H1 (cell line): ENCODE data around the gene MAGI1. TPM values are rescaled to one million over a fixed set of nuclear protein-coding genes. Genes with fewer than 3 reads are reported as not detected.

Source experiments
- CTCF ChIA-PET: fragments of 300-600 bp; sonication (Branson Sonifier 250); formaldehyde crosslinking; loops from one replicate; lab custom pipeline; 2021; ENCODE audit not compliant: partially characterized antibody; lab: Charles Lee
- POLR2A ChIA-PET: fragments of 300-600 bp; sonication (Branson Sonifier 250); formaldehyde crosslinking; loops from one replicate; lab custom pipeline; 2021; ENCODE audit warnings: inconsistent platforms; ENCODE audit not compliant: partially characterized antibody; lab: Charles Lee
- DNase-seq, 2 experiments: peaks; one replicate each; pipeline versions ENCODE4 v3.0.0 to v3.0.0-alpha.2; 2010 to 2022; ENCODE audit warnings: low spot score in 2 of 2, low read depth in 1 of 2, mixed read lengths in 1 of 2
- FAIRE-seq: peaks from 2 replicates; lab custom pipeline; 2011; peaks lifted over from hg19 to GRCh38; lab: Jason Lieb, UNC
- H2AFZ ChIP-seq: 2 replicates; pipeline ENCODE4 v1.8.1; 2012; ENCODE audit warnings: low read length, inconsistent platforms
- H2AK5ac ChIP-seq: 2 replicates; pipeline ENCODE4 v1.6.1; 2013; ENCODE audit warnings: low read depth, low read length
- H2BK120ac ChIP-seq: replicated peaks from 2 replicates; pipeline ENCODE3; 2013; ENCODE audit warnings: low read depth, low read length, inconsistent platforms
- H2BK12ac ChIP-seq: 2 replicates; pipeline ENCODE4 v1.6.1; 2013; ENCODE audit warnings: low read depth, low read length
- H2BK15ac ChIP-seq: 2 replicates; pipeline ENCODE4 v1.6.1; 2013; ENCODE audit warnings: low read length
- H2BK20ac ChIP-seq: 2 replicates; pipeline ENCODE4 v1.6.1; 2013; ENCODE audit warnings: low read length
- H2BK5ac ChIP-seq: 2 replicates; pipeline ENCODE4 v1.6.1; 2013; ENCODE audit warnings: low read depth, low read length
- H3K14ac ChIP-seq: 2 replicates; pipeline ENCODE4 v1.6.1; 2013; ENCODE audit warnings: inconsistent platforms; ENCODE audit not compliant: insufficient read length
- H3K18ac ChIP-seq: 2 replicates; pipeline ENCODE4 v1.6.1; 2013; ENCODE audit warnings: low read length; ENCODE audit errors: extremely low read depth
- H3K23ac ChIP-seq: 2 replicates; pipeline ENCODE4 v1.6.1; 2013; ENCODE audit warnings: inconsistent platforms; ENCODE audit not compliant: insufficient read length
- H3K23me2 ChIP-seq: 2 replicates; pipeline ENCODE4 v1.6.1; 2013; ENCODE audit warnings: low read depth, low read length
- H3K27ac ChIP-seq: 2 replicates; pipeline ENCODE4 v1.6.1; 2011; ENCODE audit warnings: low read depth, low read length, inconsistent platforms
- H3K27me3 ChIP-seq, 4 experiments: replicated peaks in 1 of 4; 1 replicate in 1 of 4; 2 replicates in 3 of 4; pipeline versions ENCODE4 v1.6.1 to v1.8.1; 2011 to 2013; ENCODE audit warnings: low read length in 3 of 4, mild to moderate bottlenecking in 3 of 4, inconsistent platforms in 2 of 4, mixed read lengths in 2 of 4, moderate library complexity in 1 of 4; ENCODE audit not compliant: control insufficient read depth in 3 of 4, insufficient read depth in 3 of 4; ENCODE audit errors: extremely low read depth in 1 of 4
- H3K36me3 ChIP-seq, 4 experiments: 2 replicates each; pipeline versions ENCODE4 v1.6.1 to v1.8.1; 2011 to 2013; ENCODE audit warnings: mild to moderate bottlenecking in 4 of 4, low read length in 3 of 4, moderate library complexity in 2 of 4, control low read depth in 1 of 4, inconsistent platforms in 1 of 4; ENCODE audit not compliant: insufficient read depth in 4 of 4, control insufficient read depth in 2 of 4
- H3K4ac ChIP-seq: replicated peaks from 2 replicates; pipeline ENCODE3; 2013; ENCODE audit warnings: low read length, low read depth, mixed read lengths, inconsistent platforms; ENCODE audit not compliant: insufficient read length
- H3K4me1 ChIP-seq, 4 experiments: replicated peaks in 1 of 4; 1 replicate in 1 of 4; 2 replicates in 3 of 4; pipeline versions ENCODE4 v1.6.1 to v1.8.1; 2011 to 2013; ENCODE audit warnings: low read length in 3 of 4, inconsistent platforms in 2 of 4, mixed read lengths in 1 of 4; ENCODE audit not compliant: insufficient read depth in 4 of 4, control insufficient read depth in 3 of 4
- H3K4me2 ChIP-seq, 2 experiments: 2 replicates each; pipeline versions ENCODE4 v1.6.1 to v1.8.1; 2011 to 2013; ENCODE audit warnings: low read depth in 2 of 2, low read length in 2 of 2, control low read depth in 1 of 2, inconsistent platforms in 1 of 2, mild to moderate bottlenecking in 1 of 2; ENCODE audit not compliant: insufficient read depth in 1 of 2
- H3K4me3 ChIP-seq, 4 experiments: fragments of 200-600, 300-600 bp in 1 of 4; sonication (generic), shearing (Covaris generic), sonication (Bioruptor Twin) in 1 of 4; 2 replicates each; pipeline versions ENCODE4 v1.5.1 to v1.8.1; 2011 to 2016; ENCODE audit warnings: low read length in 4 of 4, low read depth in 3 of 4, control low read depth in 2 of 4, inconsistent platforms in 2 of 4, mild to moderate bottlenecking in 2 of 4, mixed read lengths in 1 of 4, moderate library complexity in 1 of 4; ENCODE audit not compliant: insufficient read depth in 2 of 4; ENCODE audit errors: extremely low read depth in 1 of 4
- H3K56ac ChIP-seq: replicated peaks from 2 replicates; pipeline ENCODE3; 2013; ENCODE audit warnings: low read depth, mild to moderate bottlenecking, mixed read lengths, low read length, inconsistent platforms; ENCODE audit not compliant: insufficient read length
- H3K79me1 ChIP-seq: 2 replicates; pipeline ENCODE4 v1.6.1; 2013; ENCODE audit warnings: low read depth, low read length, control low read depth
- H3K79me2 ChIP-seq, 2 experiments: 2 replicates each; pipeline versions ENCODE4 v1.6.1 to v1.8.1; 2012 to 2013; ENCODE audit warnings: low read length in 2 of 2, mild to moderate bottlenecking in 2 of 2, inconsistent platforms in 1 of 2; ENCODE audit not compliant: insufficient read depth in 2 of 2, control insufficient read depth in 1 of 2
- H3K9ac ChIP-seq, 4 experiments: replicated peaks in 1 of 4; 1 replicate in 1 of 4; 2 replicates in 3 of 4; pipeline versions ENCODE4 v1.6.1 to v1.8.1; 2011 to 2013; ENCODE audit warnings: low read depth in 3 of 4, low read length in 3 of 4, control low read depth in 2 of 4, mild to moderate bottlenecking in 2 of 4, moderate library complexity in 2 of 4, inconsistent platforms in 1 of 4; ENCODE audit errors: extremely low read depth in 1 of 4
- H3K9me3 ChIP-seq, 2 experiments: 2 replicates each; pipeline versions ENCODE4 v1.6.1 to v1.8.1; 2012 to 2013; ENCODE audit warnings: mild to moderate bottlenecking in 2 of 2, moderate library complexity in 2 of 2, control low read depth in 1 of 2, inconsistent platforms in 1 of 2, low read depth in 1 of 2, low read length in 1 of 2, mixed read lengths in 1 of 2; ENCODE audit not compliant: insufficient read depth in 2 of 2
- H4K20me1 ChIP-seq, 2 experiments: replicated peaks in 1 of 2; 2 replicates each; pipeline versions ENCODE3 to v1.8.1; 2011 to 2013; ENCODE audit warnings: inconsistent platforms in 2 of 2, low read length in 2 of 2, mild to moderate bottlenecking in 1 of 2; ENCODE audit not compliant: insufficient read depth in 2 of 2, control insufficient read depth in 1 of 2
- H4K5ac ChIP-seq: 2 replicates; pipeline ENCODE4 v1.6.1; 2013; ENCODE audit warnings: low read length, low read depth, mixed read lengths, inconsistent platforms; ENCODE audit not compliant: insufficient read length
- H4K8ac ChIP-seq: 2 replicates; pipeline ENCODE4 v1.8.0; 2013; ENCODE audit warnings: mild to moderate bottlenecking, moderate library complexity, low read length, inconsistent platforms; ENCODE audit not compliant: insufficient read depth; ENCODE audit errors: extremely low read depth
- H4K91ac ChIP-seq: replicated peaks from 2 replicates; pipeline ENCODE3; 2013; ENCODE audit warnings: low read length, mixed read lengths, inconsistent platforms; ENCODE audit not compliant: insufficient read length
- ASH2L ChIP-seq: fragments of 200-600, 300-600 bp; sonication (generic); IDR thresholded peaks from one replicate; pipeline ENCODE4 v1.7.1; 2017; ENCODE audit warnings: low read length
- BRCA1 ChIP-seq: IDR thresholded peaks from 2 replicates; pipeline ENCODE4 v1.6.1; 2012; ENCODE audit warnings: low read depth, low read length, improper control_type of control experiment
- CHD2 ChIP-seq: IDR thresholded peaks from 2 replicates; pipeline ENCODE4 v1.6.1; 2012; ENCODE audit warnings: low read length, improper control_type of control experiment
- EP300 ChIP-seq, 2 experiments: IDR thresholded peaks; 1 replicate in 1 of 2; 2 replicates in 1 of 2; pipeline ENCODE4 v1.6.1; 2011 to 2012; ENCODE audit warnings: low read depth in 2 of 2, low read length in 2 of 2, mild to moderate bottlenecking in 2 of 2, borderline replicate concordance in 1 of 2, inconsistent platforms in 1 of 2, moderate library complexity in 1 of 2
- GABPA ChIP-seq: IDR thresholded peaks from 2 replicates; pipeline ENCODE4 v1.6.1; 2011; ENCODE audit warnings: mild to moderate bottlenecking, low read length, moderate library complexity, borderline replicate concordance; ENCODE audit not compliant: insufficient read depth
- GTF2F1 ChIP-seq: IDR thresholded peaks from 2 replicates; pipeline ENCODE4 v1.6.1; 2012; ENCODE audit warnings: low read depth, low read length, improper control_type of control experiment, borderline replicate concordance
- HDAC6 ChIP-seq: IDR thresholded peaks from one replicate; pipeline ENCODE4 v1.7.1; 2012; ENCODE audit warnings: low read depth, mild to moderate bottlenecking, inconsistent platforms, low read length, moderate library complexity
- POLR2AphosphoS5 ChIP-seq: IDR thresholded peaks from 2 replicates; pipeline ENCODE4 v1.6.1; 2011; ENCODE audit warnings: low read depth, low read length
- SIRT6 ChIP-seq: IDR thresholded peaks from one replicate; pipeline ENCODE4 v1.7.1; 2012; ENCODE audit warnings: low read length, inconsistent platforms
- WGBS, 2 experiments: shearing (Covaris generic) in 1 of 2; methylation state at CpG; one replicate each; pipeline versions ENCODE4 v1.1.6 to v1.1.7; 2013 to 2015; ENCODE audit warnings: low lambda C conversion rate in 2 of 2, mixed read lengths in 2 of 2, inconsistent platforms in 1 of 2, low coverage in 1 of 2, missing lambda C conversion rate in 1 of 2; ENCODE audit not compliant: insufficient replicate concordance in 2 of 2, insufficient coverage in 1 of 2, insufficient read length in 1 of 2; ENCODE audit errors: extremely low coverage in 1 of 2, missing lambda C conversion rate in 1 of 2; 5-methylcytosine and 5-hydroxymethylcytosine counted together
- polyA plus RNA-seq, 7 experiments: library from polyadenylated mRNA; depleted of rRNA in 3 of 7; stranded (reverse) in 5 of 7; unstranded in 2 of 7; fragments of >200 nt in 5 of 7; fragments of 200-250 nt in 2 of 7; gene quantifications; 1 replicate in 5 of 7; 2 replicates in 1 of 7; 4 replicates in 1 of 7; pipeline versions ENCODE4 v1.2.1 to v1.2.3, GENCODE V29; 2011 to 2013; ENCODE audit warnings: missing spikeins in 2 of 7, mixed read lengths in 2 of 7
- total RNA-seq: library from RNA; stranded (reverse); fragmentation: NEBNext Ultra II Directional; extraction: Animal tissue kit (Norgen Biotek cat#: 25700); gene quantifications from 2 replicates; pipeline ENCODE4 v1.2.1, GENCODE V29; 2021
- TF ChIP-seq, protein P1 (sequence below), 3 experiments: IDR thresholded peaks; 1 replicate in 2 of 3; 2 replicates in 1 of 3; pipeline versions ENCODE4 v1.5.1 to v1.6.1; 2011; ENCODE audit warnings: low read length in 3 of 3, mild to moderate bottlenecking in 3 of 3, inconsistent platforms in 2 of 3, low read depth in 1 of 3, moderate library complexity in 1 of 3; ENCODE audit not compliant: insufficient read depth in 1 of 3; ENCODE audit errors: control extremely low read depth in 1 of 3
- TF ChIP-seq, protein P2 (sequence below): IDR thresholded peaks from 2 replicates; pipeline ENCODE4 v1.6.1; 2012; ENCODE audit warnings: inconsistent platforms

MAGI1 gene
- total and polyA plus RNA-seq, 2 of the 8 experiments (the other 6 are each of a cell fraction or from before 2014, with no cell fraction given), result 19.8 to 78.0 TPM

- Histone ChIP-seq H2AFZ (no peak overlapping the region), H3K4ac (no peak overlapping the region), H3K79me1 (peaks cover 13% of the 10 kb centered on the region), H2BK12ac (no peak overlapping the region), H3K14ac (no peak overlapping the region), H2BK20ac (no peak overlapping the region), H3K4me2 (no peak overlapping the region; a peak in 1 of 4 replicates), H2BK5ac (no peak overlapping the region), H3K4me1 (peaks cover 0 to 14% (median 8%) of the 10 kb centered on the region in 4 experiments; a peak in 6 of 7 replicates), H3K23me2 (0 out of 2 replicates have a peak, but pooled peaks cover 2% of the 10 kb centered on the region), H3K27ac (no peak overlapping the region), H3K27me3 (no peaks in the 10 kb centered on the region), H3K4me3 (no peak overlapping the region), H3K18ac (no peak overlapping the region), H3K56ac (no peak overlapping the region), H3K36me3 (no peaks in the 10 kb centered on the region), H4K8ac (no peak overlapping the region), H3K9me3 (no peaks in the 10 kb centered on the region), H3K9ac (no peak overlapping the region), H2BK15ac (no peak overlapping the region), H2AK5ac (peak overlapping the region; percentile 67; the same call in 1 of the 2 replicates), H4K20me1 (peaks cover 0 to 1% of the 10 kb centered on the region in 2 experiments), H2BK120ac (no peak overlapping the region), H3K23ac (no peak overlapping the region), H4K91ac (no peak overlapping the region), H3K79me2 (peaks cover 0 to 63% of the 10 kb centered on the region in 2 experiments; a peak in 3 of 4 replicates), H4K5ac (no peak overlapping the region)
- FAIRE-seq, result no peak
- no peak for DNase-seq
- WGBS, 2 experiments, result 92% methylated on average over 7 of the region's 7 CpGs; no CpG with 5 or more reads in 1 of the 2 experiments
- ChIA-PET POLR2A (no interaction called here), CTCF (no interaction called here)
- TF ChIP-seq, protein P1, sequence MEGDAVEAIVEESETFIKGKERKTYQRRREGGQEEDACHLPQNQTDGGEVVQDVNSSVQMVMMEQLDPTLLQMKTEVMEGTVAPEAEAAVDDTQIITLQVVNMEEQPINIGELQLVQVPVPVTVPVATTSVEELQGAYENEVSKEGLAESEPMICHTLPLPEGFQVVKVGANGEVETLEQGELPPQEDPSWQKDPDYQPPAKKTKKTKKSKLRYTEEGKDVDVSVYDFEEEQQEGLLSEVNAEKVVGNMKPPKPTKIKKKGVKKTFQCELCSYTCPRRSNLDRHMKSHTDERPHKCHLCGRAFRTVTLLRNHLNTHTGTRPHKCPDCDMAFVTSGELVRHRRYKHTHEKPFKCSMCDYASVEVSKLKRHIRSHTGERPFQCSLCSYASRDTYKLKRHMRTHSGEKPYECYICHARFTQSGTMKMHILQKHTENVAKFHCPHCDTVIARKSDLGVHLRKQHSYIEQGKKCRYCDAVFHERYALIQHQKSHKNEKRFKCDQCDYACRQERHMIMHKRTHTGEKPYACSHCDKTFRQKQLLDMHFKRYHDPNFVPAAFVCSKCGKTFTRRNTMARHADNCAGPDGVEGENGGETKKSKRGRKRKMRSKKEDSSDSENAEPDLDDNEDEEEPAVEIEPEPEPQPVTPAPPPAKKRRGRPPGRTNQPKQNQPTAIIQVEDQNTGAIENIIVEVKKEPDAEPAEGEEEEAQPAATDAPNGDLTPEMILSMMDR (IDR thresholded peaks at IDR 0.05; ENCODE audit: control extremely low read depth in 1 of 3, insufficient read depth in 1 of 3, low read depth in 1 of 3, low read length in 3 of 3), result no peak
- no peak for TF ChIP-seq BRCA1
- no peak for TF ChIP-seq POLR2AphosphoS5
- no peak for TF ChIP-seq CHD2
- TF ChIP-seq GTF2F1, result no peak
- TF ChIP-seq, protein P2, sequence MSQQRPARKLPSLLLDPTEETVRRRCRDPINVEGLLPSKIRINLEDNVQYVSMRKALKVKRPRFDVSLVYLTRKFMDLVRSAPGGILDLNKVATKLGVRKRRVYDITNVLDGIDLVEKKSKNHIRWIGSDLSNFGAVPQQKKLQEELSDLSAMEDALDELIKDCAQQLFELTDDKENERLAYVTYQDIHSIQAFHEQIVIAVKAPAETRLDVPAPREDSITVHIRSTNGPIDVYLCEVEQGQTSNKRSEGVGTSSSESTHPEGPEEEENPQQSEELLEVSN, result no peak
- TF ChIP-seq HDAC6, result no peak
- no peak for TF ChIP-seq ASH2L
- no peak for TF ChIP-seq EP300 (IDR thresholded peaks at IDR 0.05; ENCODE audit: borderline replicate concordance in 1 of 2, low read depth in 2 of 2, low read length in 2 of 2)
- TF ChIP-seq SIRT6, result no peak
- no peak for TF ChIP-seq GABPA
These were observed 137.5 kb downstream of the MAGI1 start for GRCh38 chr3:65901226-65901625.
